ENCODE measurements around the gene GPR162. TPM values are rescaled to one million over a fixed set of nuclear protein-coding genes. Genes with fewer than 3 reads are reported as not detected.

GPR162 gene
- total and polyA plus RNA-seq, 2 of the 4 experiments (the other 2 are of a cell fraction): 2.9 to 6.0 TPM

DNA sequence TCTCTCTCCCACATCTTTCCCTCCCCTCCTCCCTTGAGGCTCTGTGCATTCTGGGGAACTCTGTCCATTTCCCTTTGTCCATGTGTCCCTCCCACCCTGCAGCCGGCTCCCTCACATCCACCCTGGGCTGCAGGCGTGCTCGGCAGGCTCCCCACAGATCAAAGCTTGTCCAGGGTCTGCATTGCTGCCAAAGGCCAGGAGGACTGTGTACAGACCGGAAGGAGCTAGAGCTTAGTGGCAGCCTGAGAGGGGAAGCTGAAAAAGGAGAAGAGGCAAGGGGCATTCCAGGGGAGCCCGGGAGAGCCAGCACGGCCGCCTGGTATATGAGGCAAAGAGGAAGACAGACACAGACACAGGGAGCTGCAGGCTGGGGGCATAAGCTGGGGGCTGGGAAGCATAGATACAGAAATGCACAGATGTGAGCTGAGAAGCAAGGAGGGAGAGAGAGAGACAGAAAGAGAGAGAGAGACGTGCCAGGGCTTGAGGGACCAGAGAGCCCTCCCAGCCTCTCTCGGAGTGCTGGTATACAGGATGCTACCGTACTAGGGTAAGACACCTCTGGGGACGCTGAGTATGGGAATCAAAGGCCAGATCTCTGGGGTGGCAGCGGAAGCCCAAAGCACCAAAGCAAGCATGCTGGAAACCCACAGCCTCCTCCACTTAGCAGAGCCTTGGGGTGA lies 29.0 kb upstream of the GPR162 start (continued):
- TF ChIP-seq CEBPB (IDR thresholded peaks at IDR 0.05; ENCODE audit: low read depth, low read length): no peak
- TF ChIP-seq NFE2L2 (IDR thresholded peaks at IDR 0.05; ENCODE audit: low read depth, low read length): no peak

DNA sequence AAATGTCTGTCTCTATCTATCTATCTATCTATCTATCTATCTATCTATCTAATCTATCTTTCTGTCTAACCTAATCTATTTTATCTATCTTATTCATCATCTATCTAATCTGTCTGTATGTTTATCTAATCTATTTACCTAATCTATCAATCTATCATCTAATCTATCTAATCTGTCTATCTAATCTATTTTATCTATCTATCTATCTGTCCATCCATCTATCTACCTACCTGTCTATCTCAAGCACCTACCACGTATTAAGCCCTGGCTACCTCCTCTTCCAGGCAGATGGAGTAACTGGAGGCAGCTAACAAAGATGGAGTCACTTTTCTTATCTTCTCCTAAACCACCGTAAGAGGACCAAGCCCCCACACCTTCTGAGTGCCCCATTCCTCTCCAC lies 26.5 kb upstream of the GPR162 start:
- H3K9ac ChIP-seq (ENCODE audit: low read depth, low read length): no peak overlapping the region
- TF ChIP-seq MAFK (IDR thresholded peaks at IDR 0.05; ENCODE audit: low read depth, low read length): no peak
- TF ChIP-seq CHD1 (IDR thresholded peaks at IDR 0.05; ENCODE audit: low read depth, low read length): no peak
- TF ChIP-seq BHLHE40 (IDR thresholded peaks at IDR 0.05; ENCODE audit: low read depth, low read length): no peak
- no peak for TF ChIP-seq ELK1 (IDR thresholded peaks at IDR 0.05; ENCODE audit: borderline replicate concordance, low read depth, low read length)
- TF ChIP-seq CEBPB (IDR thresholded peaks at IDR 0.05; ENCODE audit: low read depth, low read length): no peak
- no peak for TF ChIP-seq SMC3 (IDR thresholded peaks at IDR 0.05; ENCODE audit: low read depth, low read length)
- no peak for TF ChIP-seq RFX5 (IDR thresholded peaks at IDR 0.05; ENCODE audit: low read depth, low read length)
- TF ChIP-seq MXI1 (IDR thresholded peaks at IDR 0.05; ENCODE audit: borderline replicate concordance, low read depth, low read length): no peak
- TF ChIP-seq RCOR1 (IDR thresholded peaks at IDR 0.05; ENCODE audit: insufficient replicate concordance, low read length): no peak
- no peak for TF ChIP-seq FOS (IDR thresholded peaks at IDR 0.05; ENCODE audit: low read depth, low read length)
- TF ChIP-seq NFE2L2 (IDR thresholded peaks at IDR 0.05; ENCODE audit: low read depth, low read length): no peak
- TF ChIP-seq MAZ (IDR thresholded peaks at IDR 0.05; ENCODE audit: borderline replicate concordance, low read depth, low read length): no peak
- no peak for ATAC-seq (ENCODE audit: low read depth)
- no peak overlapping the region for H2BK15ac ChIP-seq (ENCODE audit: low read depth, low read length)
- H2BK5ac ChIP-seq (ENCODE audit: low read depth, low read length, poor library complexity, severe bottlenecking): no peak overlapping the region
- H3K4me1 ChIP-seq (ENCODE audit: control insufficient read depth, insufficient read depth, low read length): peaks cover 14% of the 10 kb centered on the region
- no peak overlapping the region for H4K8ac ChIP-seq (ENCODE audit: low read depth in 2 of 2, low read length in 2 of 2)
- in situ Hi-C loops (cut with MboI; ENCODE audit: low sequenced_read_pairs) (no loop called here), dilution Hi-C loops (cut with HindIII; ENCODE audit: low sequenced_read_pairs, unreplicated experiment) (no loop called here), intact Hi-C loops (cut with micrococcal nuclease) (no loop called here)
- H3K23ac ChIP-seq (ENCODE audit: low read depth, low read length): no peak overlapping the region
- ChIA-PET POLR2A (ENCODE audit: unreplicated experiment) (no interaction called here), CTCF (no interaction called here)
- DNase-seq: no peak
- 0 out of 2 replicates have a peak, but pooled peaks cover 2% of the 10 kb centered on the region for H3K36me3 ChIP-seq (ENCODE audit: control insufficient read depth, insufficient read depth, low read length)
- H2BK20ac ChIP-seq (ENCODE audit: low read depth, low read length): no peak overlapping the region
- H2AK9ac ChIP-seq (replicated peaks; ENCODE audit: low read depth, low read length, poor library complexity): no peak overlapping the region
- H4K5ac ChIP-seq (ENCODE audit: low read depth, low read length): no peak overlapping the region
- H2AK5ac ChIP-seq (ENCODE audit: low read depth, low read length): no peak overlapping the region
- peaks cover 0 to 10% of the 10 kb centered on the region in 2 experiments; a peak in 2 of 4 replicates for H3K79me1 ChIP-seq (ENCODE audit: low read depth in 1 of 2, low read length in 2 of 2)
- H3K4me2 ChIP-seq (ENCODE audit: low read depth, low read length): no peak overlapping the region
- H3K9me1 ChIP-seq (ENCODE audit: insufficient read depth, low read length): no peaks in the 10 kb centered on the region
- H3K14ac ChIP-seq (replicated peaks; ENCODE audit: low read depth, low read length): no peak overlapping the region
- no peaks in the 10 kb centered on the region for H4K20me1 ChIP-seq (ENCODE audit: insufficient read depth, low read length)
- no peak overlapping the region for H2AFZ ChIP-seq (replicated peaks; ENCODE audit: low read length, poor library complexity)
- H3K27ac ChIP-seq (ENCODE audit: insufficient read depth, low read length): no peak overlapping the region
- no TSS peak for BruUV-seq (replicated peaks)
- no peak overlapping the region for H3K4me3 ChIP-seq (ENCODE audit: insufficient read depth, low read depth, low read length)
- no peak overlapping the region for H4K91ac ChIP-seq (ENCODE audit: insufficient read depth, low read depth, low read length)
- no peak overlapping the region for H3K56ac ChIP-seq (ENCODE audit: extremely low read depth, insufficient read depth, low read length)
- no peak overlapping the region for H3K4ac ChIP-seq (ENCODE audit: low read depth, low read length)
- WGBS, 2 experiments (ENCODE audit: extremely low coverage in 2 of 2, insufficient read length in 1 of 2): no CpG with 5 or more reads among the region's 2 CpGs
- no peaks in the 10 kb centered on the region for H3K9me3 ChIP-seq (ENCODE audit: control insufficient read depth, insufficient read depth, low read length)
- no peak overlapping the region for H2BK120ac ChIP-seq (ENCODE audit: low read depth, low read length)
- no peak overlapping the region for H3K18ac ChIP-seq (ENCODE audit: low read depth, low read length)
- no peaks in the 10 kb centered on the region for H3K27me3 ChIP-seq (ENCODE audit: control insufficient read depth, insufficient read depth, low read length)

All from IMR-90 (cell line).